ENCODE data around the gene CAMTA1.
"Not testable (repeated sequence)": the region's sequence is repeated elsewhere in the genome, so short reads cannot be mapped to it uniquely, and the experiment has no call there.

CAMTA1 gene

GRCh38 chr1:6802893-6803292, 17.6 kb downstream of the CAMTA1 start:
- DNase-seq = no peak
- in situ Hi-C loops (cut with HindIII; ENCODE audit: low pct_ligation_motif_present, low pct_unique_long_range_greater_than_20kb, low sequenced_read_pairs) = no loop called here

GRCh38 chr1:6803357-6803756, 18.1 kb downstream of the CAMTA1 start:
- in situ Hi-C loops (cut with HindIII; ENCODE audit: low pct_ligation_motif_present, low pct_unique_long_range_greater_than_20kb, low sequenced_read_pairs) = no loop called here
- no peak for DNase-seq

GRCh38 chr1:6805004-6805416, 19.8 kb downstream of the CAMTA1 start:
- no peak for DNase-seq
- in situ Hi-C loops (cut with HindIII; ENCODE audit: low pct_ligation_motif_present, low pct_unique_long_range_greater_than_20kb, low sequenced_read_pairs) = no loop called here

- in situ Hi-C loops (cut with HindIII; ENCODE audit: low pct_ligation_motif_present, low pct_unique_long_range_greater_than_20kb, low sequenced_read_pairs) = no loop called here
- no peak for DNase-seq
These were observed 22.5 kb downstream of the CAMTA1 start for GRCh38 chr1:6807782-6808181.

GRCh38 chr1:6809461-6809860, 24.2 kb downstream of the CAMTA1 start:
- in situ Hi-C loops (cut with HindIII; ENCODE audit: low pct_ligation_motif_present, low pct_unique_long_range_greater_than_20kb, low sequenced_read_pairs) = no loop called here
- no peak for DNase-seq

- in situ Hi-C loops (cut with HindIII; ENCODE audit: low pct_ligation_motif_present, low pct_unique_long_range_greater_than_20kb, low sequenced_read_pairs); DNase-seq: not testable (repeated sequence)
These were observed 25.0 kb downstream of the CAMTA1 start for GRCh38 chr1:6810146-6810734.

- in situ Hi-C loops (cut with HindIII; ENCODE audit: low pct_ligation_motif_present, low pct_unique_long_range_greater_than_20kb, low sequenced_read_pairs) = no loop called here
- no peak for DNase-seq
These were observed 26.3 kb downstream of the CAMTA1 start for GRCh38 chr1:6811583-6811982.

GRCh38 chr1:6813165-6813564, 27.9 kb downstream of the CAMTA1 start:
- DNase-seq = no peak
- in situ Hi-C loops (cut with HindIII; ENCODE audit: low pct_ligation_motif_present, low pct_unique_long_range_greater_than_20kb, low sequenced_read_pairs) = no loop called here

- in situ Hi-C loops (cut with HindIII; ENCODE audit: low pct_ligation_motif_present, low pct_unique_long_range_greater_than_20kb, low sequenced_read_pairs) = no loop called here
- DNase-seq = no peak
These were observed 30.5 kb downstream of the CAMTA1 start for GRCh38 chr1:6815726-6816125.

- DNase-seq = no peak
- in situ Hi-C loops (cut with HindIII; ENCODE audit: low pct_ligation_motif_present, low pct_unique_long_range_greater_than_20kb, low sequenced_read_pairs) = no loop called here
These were observed 34.2 kb downstream of the CAMTA1 start for GRCh38 chr1:6819246-6820040.

- DNase-seq = no peak
- in situ Hi-C loops (cut with HindIII; ENCODE audit: low pct_ligation_motif_present, low pct_unique_long_range_greater_than_20kb, low sequenced_read_pairs) = no loop called here
These were observed 35.6 kb downstream of the CAMTA1 start for GRCh38 chr1:6820899-6821298.

GRCh38 chr1:6822530-6823359, 37.5 kb downstream of the CAMTA1 start:
- in situ Hi-C loops (cut with HindIII; ENCODE audit: low pct_ligation_motif_present, low pct_unique_long_range_greater_than_20kb, low sequenced_read_pairs) = no loop called here
- DNase-seq = no peak

GRCh38 chr1:6823793-6824192, 38.5 kb downstream of the CAMTA1 start:
- in situ Hi-C loops (cut with HindIII; ENCODE audit: low pct_ligation_motif_present, low pct_unique_long_range_greater_than_20kb, low sequenced_read_pairs) = no loop called here
- DNase-seq = no peak

- no peak for DNase-seq
- in situ Hi-C loops (cut with HindIII; ENCODE audit: low pct_ligation_motif_present, low pct_unique_long_range_greater_than_20kb, low sequenced_read_pairs) = no loop called here
These were observed 39.6 kb downstream of the CAMTA1 start for GRCh38 chr1:6824665-6825368.

GRCh38 chr1:6825828-6826227, 40.6 kb downstream of the CAMTA1 start:
- in situ Hi-C loops (cut with HindIII; ENCODE audit: low pct_ligation_motif_present, low pct_unique_long_range_greater_than_20kb, low sequenced_read_pairs) = no loop called here
- DNase-seq = no peak

GRCh38 chr1:6827079-6827478, 41.8 kb downstream of the CAMTA1 start:
- in situ Hi-C loops (cut with HindIII; ENCODE audit: low pct_ligation_motif_present, low pct_unique_long_range_greater_than_20kb, low sequenced_read_pairs) = no loop called here
- DNase-seq = no peak

- no peak for DNase-seq
- in situ Hi-C loops (cut with HindIII; ENCODE audit: low pct_ligation_motif_present, low pct_unique_long_range_greater_than_20kb, low sequenced_read_pairs) = no loop called here
These were observed 42.4 kb downstream of the CAMTA1 start for GRCh38 chr1:6827630-6828165.

- DNase-seq = no peak
- in situ Hi-C loops (cut with HindIII; ENCODE audit: low pct_ligation_motif_present, low pct_unique_long_range_greater_than_20kb, low sequenced_read_pairs) = no loop called here
These were observed 46.1 kb downstream of the CAMTA1 start for GRCh38 chr1:6831366-6831765.

GRCh38 chr1:6832006-6832405, 46.8 kb downstream of the CAMTA1 start:
- in situ Hi-C loops (cut with HindIII; ENCODE audit: low pct_ligation_motif_present, low pct_unique_long_range_greater_than_20kb, low sequenced_read_pairs); DNase-seq: not testable (repeated sequence)
